Measurements from ENCODE around the gene RGS1. TPM values are rescaled to one million over a fixed set of nuclear protein-coding genes. Genes with fewer than 3 reads are reported as not detected.

Gene RGS1
- total RNA-seq, 2 donors from 2014 or later, result 25.8 to 30.7 TPM

- H3K27me3 Mint-ChIP-seq (ENCODE audit: low read depth), result no peaks in the 10 kb centered on the region
- peak overlapping the region; percentile 93 for H3K27ac Mint-ChIP-seq
- H3K9me3 Mint-ChIP-seq, result no peaks in the 10 kb centered on the region
- peaks cover 61% of the 10 kb centered on the region for H3K4me1 Mint-ChIP-seq (ENCODE audit: low read depth)
- ATAC-seq (replicated peaks in 1 of 2) (no peak), DNase-seq (no peak)
- peak overlapping the region; percentile 92 to 95 for H3K4me3 Mint-ChIP-seq
- H3K36me3 Mint-ChIP-seq (ENCODE audit: insufficient read depth in 2 of 2), result peaks cover 6 to 21% of the 10 kb centered on the region in 2 donors
Observed at GRCh38 chr1:192578144-192578909, 2.8 kb downstream of the RGS1 start.

GRCh38 chr1:192579010-192579738 lies 3.6 kb downstream of the RGS1 start:
- Mint-ChIP-seq H3K27me3 (ENCODE audit: low read depth) (no peaks in the 10 kb centered on the region), H3K27ac (peak overlapping the region; percentile 93), H3K4me1 (ENCODE audit: low read depth) (peaks cover 53% of the 10 kb centered on the region), H3K36me3 (ENCODE audit: insufficient read depth in 2 of 2) (peaks cover 6 to 21% of the 10 kb centered on the region in 2 donors), H3K4me3 (peak overlapping the region; percentile 92 to 95), H3K9me3 (no peaks in the 10 kb centered on the region)
- ATAC-seq (replicated peaks in 1 of 2), result peak; percentile 50 to 63
- peak in 1 of 2 donors; percentile 4 for DNase-seq

DNA sequence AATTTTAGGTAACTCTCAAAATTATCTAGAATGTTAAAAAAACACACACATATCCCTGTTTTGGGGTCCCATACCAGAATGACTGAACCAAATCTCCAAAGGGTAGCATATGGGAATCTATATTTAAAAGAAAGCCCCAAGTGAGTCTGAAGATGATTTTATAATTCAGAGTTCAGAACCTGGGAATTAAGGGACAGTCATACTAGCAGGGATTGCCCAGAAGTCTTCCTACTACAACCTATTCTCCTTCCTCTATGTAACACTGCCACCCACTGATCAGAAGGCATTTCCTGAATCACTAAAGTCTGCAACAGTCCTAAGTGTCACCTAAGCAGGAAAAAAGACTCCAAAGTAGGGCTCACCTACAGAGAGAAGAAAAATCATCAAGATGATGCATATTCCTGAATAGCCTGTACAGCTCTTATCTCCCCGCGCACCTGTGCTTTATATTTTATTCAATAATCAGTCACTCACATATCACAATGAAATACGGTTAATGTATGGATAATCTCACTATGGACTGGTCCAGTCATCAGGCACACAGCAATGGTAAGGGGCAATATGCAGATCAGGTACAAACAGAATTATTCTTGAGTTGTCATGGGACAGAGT lies 4.9 kb downstream of the RGS1 start:
- Mint-ChIP-seq H3K27me3 (ENCODE audit: low read depth) (no peaks in the 10 kb centered on the region), H3K9me3 (no peaks in the 10 kb centered on the region), H3K27ac (peak overlapping the region; percentile 8), H3K4me1 (ENCODE audit: low read depth) (peaks cover 45% of the 10 kb centered on the region), H3K4me3 (peak overlapping the region; percentile 55 to 57), H3K36me3 (ENCODE audit: insufficient read depth in 2 of 2) (peaks cover 5 to 20% of the 10 kb centered on the region in 2 donors)
- peak; percentile 14 to 20 for ATAC-seq (replicated peaks in 1 of 2)
- DNase-seq, result peak in 1 of 2 donors; percentile 15

- ATAC-seq (replicated peaks in 1 of 2), result no peak
- Mint-ChIP-seq H3K27me3 (ENCODE audit: low read depth) (no peaks in the 10 kb centered on the region), H3K9me3 (no peaks in the 10 kb centered on the region), H3K4me3 (peak overlapping the region in 1 of 2 donors; percentile 33), H3K36me3 (ENCODE audit: insufficient read depth in 2 of 2) (peaks cover 2 to 15% of the 10 kb centered on the region in 2 donors), H3K27ac (peak overlapping the region; percentile 31), H3K4me1 (ENCODE audit: low read depth) (peaks cover 37% of the 10 kb centered on the region)
- no peak for DNase-seq
Observed at GRCh38 chr1:192581131-192581927, 5.8 kb downstream of the RGS1 start.

GRCh38 chr1:192584866-192585265 lies 9.3 kb downstream of the RGS1 start:
- no peak for ATAC-seq (replicated peaks in 1 of 2)
- no peak for DNase-seq
- H3K4me1 Mint-ChIP-seq (ENCODE audit: low read depth), result peaks cover 19% of the 10 kb centered on the region
- peaks cover under 1% of the 10 kb centered on the region for H3K27me3 Mint-ChIP-seq (ENCODE audit: low read depth)
- no peaks in the 10 kb centered on the region for H3K36me3 Mint-ChIP-seq (ENCODE audit: insufficient read depth in 2 of 2)
- no peak overlapping the region for H3K4me3 Mint-ChIP-seq
- H3K27ac Mint-ChIP-seq, result no peak overlapping the region
- H3K9me3 Mint-ChIP-seq, result no peaks in the 10 kb centered on the region

DNA sequence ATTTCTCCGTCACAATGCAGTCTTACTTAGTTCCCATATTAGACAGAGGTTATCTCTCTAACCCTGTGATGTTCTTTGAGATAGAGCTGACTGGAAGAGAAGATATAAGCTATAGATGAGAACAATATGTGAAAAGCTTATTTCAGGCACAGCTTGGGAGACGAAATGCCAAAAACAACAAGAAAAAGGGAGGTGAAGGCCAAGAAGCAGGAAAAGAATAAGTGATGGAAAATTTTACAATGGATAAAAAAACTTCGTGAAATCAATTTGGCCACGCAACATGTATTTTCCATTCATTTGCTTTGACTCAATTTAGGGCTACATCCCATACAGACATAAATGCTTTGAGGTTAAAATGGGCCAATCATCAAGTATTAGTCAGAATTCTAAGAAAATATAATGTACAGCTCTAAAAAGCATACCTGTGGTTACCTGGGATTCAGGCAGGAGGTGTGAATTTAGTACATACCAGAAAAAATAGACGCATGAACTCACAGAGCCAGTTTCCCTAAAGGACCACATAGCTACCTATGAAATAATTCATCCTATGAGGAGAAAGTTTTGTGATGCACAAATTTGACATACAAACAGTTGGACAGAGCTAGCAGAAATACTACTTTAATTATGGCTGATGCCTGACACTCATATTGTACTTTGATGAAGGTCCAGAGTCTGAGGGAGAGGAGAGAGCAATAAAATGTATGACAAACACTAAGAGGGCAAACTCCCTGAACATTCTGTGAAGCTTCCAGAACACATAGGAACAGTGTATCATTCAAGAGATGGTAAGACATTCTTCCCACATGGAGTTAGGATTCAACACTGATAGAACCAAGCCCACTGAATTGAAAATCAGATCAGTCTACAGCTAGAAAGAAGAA lies 12.1 kb downstream of the RGS1 start:
- ATAC-seq (replicated peaks in 1 of 2) (no peak), DNase-seq (no peak)
- no peak overlapping the region for H3K4me3 Mint-ChIP-seq
- no peak overlapping the region for H3K27ac Mint-ChIP-seq
- H3K27me3 Mint-ChIP-seq (ENCODE audit: low read depth), result peaks cover 7% of the 10 kb centered on the region
- H3K9me3 Mint-ChIP-seq, result no peaks in the 10 kb centered on the region
- H3K4me1 Mint-ChIP-seq (ENCODE audit: low read depth), result peaks cover 6% of the 10 kb centered on the region
- no peaks in the 10 kb centered on the region for H3K36me3 Mint-ChIP-seq (ENCODE audit: insufficient read depth in 2 of 2)

DNA sequence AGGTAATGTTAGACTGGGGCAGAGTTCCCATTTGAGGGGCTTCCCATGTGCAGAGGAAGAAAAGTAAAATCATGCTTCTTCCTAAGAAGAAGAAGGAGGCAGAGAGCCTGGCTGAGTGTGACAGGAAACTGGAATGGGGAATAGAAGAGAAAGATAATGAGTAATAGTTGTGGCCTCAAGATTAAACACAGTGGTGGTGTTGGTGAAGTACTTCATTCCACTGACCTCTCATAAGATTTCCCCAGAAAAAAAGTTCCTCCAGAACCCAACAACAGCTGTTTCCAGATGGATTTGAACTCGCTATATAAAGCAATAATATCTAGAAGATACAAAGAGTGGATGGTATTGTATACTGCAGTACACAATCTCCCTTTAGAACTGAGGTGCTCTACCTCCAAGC lies 13.0 kb downstream of the RGS1 start:
- no peak for ATAC-seq (replicated peaks in 1 of 2)
- Mint-ChIP-seq H3K4me3 (no peak overlapping the region), H3K4me1 (ENCODE audit: low read depth) (peaks cover 6% of the 10 kb centered on the region), H3K27ac (no peak overlapping the region), H3K27me3 (ENCODE audit: low read depth) (peaks cover 7% of the 10 kb centered on the region), H3K9me3 (no peaks in the 10 kb centered on the region), H3K36me3 (ENCODE audit: insufficient read depth in 2 of 2) (no peaks in the 10 kb centered on the region)
- DNase-seq, result no peak

GRCh38 chr1:192589813-192590212 lies 14.2 kb downstream of the RGS1 start:
- Mint-ChIP-seq H3K4me1 (ENCODE audit: low read depth) (peaks cover 12% of the 10 kb centered on the region), H3K27me3 (ENCODE audit: low read depth) (peaks cover 13% of the 10 kb centered on the region), H3K4me3 (no peak overlapping the region), H3K27ac (no peak overlapping the region), H3K36me3 (ENCODE audit: insufficient read depth in 2 of 2) (no peaks in the 10 kb centered on the region), H3K9me3 (no peaks in the 10 kb centered on the region)
- ATAC-seq (replicated peaks in 1 of 2), result no peak
- DNase-seq, result no peak

GRCh38 chr1:192592517-192592916 lies 16.9 kb downstream of the RGS1 start:
- Mint-ChIP-seq H3K4me3 (no peak overlapping the region), H3K27me3 (ENCODE audit: low read depth) (peaks cover 21% of the 10 kb centered on the region), H3K9me3 (no peaks in the 10 kb centered on the region), H3K36me3 (ENCODE audit: insufficient read depth in 2 of 2) (no peaks in the 10 kb centered on the region), H3K4me1 (ENCODE audit: low read depth) (peaks cover 17% of the 10 kb centered on the region), H3K27ac (no peak overlapping the region)
- ATAC-seq (replicated peaks in 1 of 2), result no peak
- DNase-seq, result no peak

DNA sequence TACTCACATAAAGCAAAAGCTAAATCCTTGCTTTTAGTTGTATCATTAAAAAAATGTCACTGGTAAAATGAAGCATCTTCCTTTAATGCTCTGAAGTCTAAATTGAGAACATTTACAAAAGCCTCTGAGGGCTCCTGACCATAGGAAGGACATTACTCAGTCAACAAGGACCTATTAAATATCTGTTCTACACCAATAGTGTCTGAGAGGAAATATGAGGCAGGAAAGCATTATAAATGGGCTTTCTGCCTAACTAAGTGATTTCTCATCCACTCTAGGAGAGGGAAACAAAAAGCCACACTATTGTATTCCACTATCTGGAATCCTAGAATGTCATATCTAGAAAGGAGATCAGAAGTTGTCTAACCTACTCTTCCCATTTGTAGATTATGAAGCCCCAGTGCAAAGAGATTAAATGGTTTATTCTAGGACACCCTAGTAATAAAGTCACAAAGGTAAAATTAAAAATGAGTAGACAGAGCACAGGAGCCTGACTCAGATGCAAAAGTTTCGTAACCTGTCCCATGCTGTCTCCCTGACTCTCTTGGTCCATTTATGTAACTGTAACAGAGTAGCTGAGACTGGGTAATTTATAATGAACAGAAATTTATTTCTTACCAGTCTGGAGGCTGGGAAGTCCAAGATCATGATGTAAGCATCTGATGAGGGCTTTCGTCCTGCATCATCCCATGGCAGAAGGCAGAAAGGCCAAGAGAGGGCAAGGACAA lies 17.6 kb downstream of the RGS1 start:
- Mint-ChIP-seq H3K27ac (no peak overlapping the region), H3K4me1 (ENCODE audit: low read depth) (peaks cover 12% of the 10 kb centered on the region), H3K4me3 (no peak overlapping the region), H3K9me3 (no peaks in the 10 kb centered on the region), H3K36me3 (ENCODE audit: insufficient read depth in 2 of 2) (no peaks in the 10 kb centered on the region), H3K27me3 (ENCODE audit: low read depth) (peaks cover 21% of the 10 kb centered on the region)
- no peak for DNase-seq
- ATAC-seq (replicated peaks in 1 of 2), result no peak

DNA sequence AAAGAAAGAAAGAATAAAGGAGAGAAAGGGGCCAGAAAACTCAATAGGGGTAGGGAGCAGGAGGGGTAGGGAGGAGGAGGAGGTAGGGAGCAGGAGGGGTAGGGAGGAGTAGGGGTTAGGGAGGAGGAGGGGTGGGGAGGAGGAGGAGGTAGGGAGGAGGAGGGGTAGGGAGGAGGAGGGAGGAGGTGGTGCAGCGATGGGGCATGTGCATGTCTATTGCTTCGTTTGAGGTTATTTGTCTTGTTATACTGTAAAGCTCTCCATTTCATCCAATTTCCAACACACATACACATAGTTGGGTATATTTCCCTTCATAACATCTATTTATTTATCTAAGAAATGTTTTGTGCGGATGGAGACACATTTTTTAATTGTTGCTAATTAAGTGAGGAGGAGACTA lies 19.7 kb downstream of the RGS1 start:
- Mint-ChIP-seq H3K27ac (no peak overlapping the region), H3K36me3 (ENCODE audit: insufficient read depth in 2 of 2) (no peaks in the 10 kb centered on the region)
- no peak for ATAC-seq (replicated peaks in 1 of 2)

More for the DNA sequence above, 19.7 kb downstream of the RGS1 start:
- H3K4me3 Mint-ChIP-seq, result no peak overlapping the region
- H3K9me3 Mint-ChIP-seq, result no peaks in the 10 kb centered on the region
- DNase-seq, result no peak
- peaks cover 17% of the 10 kb centered on the region for H3K27me3 Mint-ChIP-seq (ENCODE audit: low read depth)
- H3K4me1 Mint-ChIP-seq (ENCODE audit: low read depth), result peaks cover 12% of the 10 kb centered on the region

Measured in activated T-cell treated with anti-CD3 and anti-CD28 coated beads, Interleukin-2, amount 50 U/mL, for 72 hours (primary cell).